Caco-2 (cell line): ENCODE results near the gene NPIPB2. TPM values are rescaled to one million over a fixed set of nuclear protein-coding genes. Genes with fewer than 3 reads are reported as not detected.

Source experiments
- BruUV-seq: library from RNA; stranded (reverse); fragments of 400-500 nt; replicated peaks from 2 replicates; lab custom pipeline; 2021; lab: Mats Ljungman, UMichigan
- CTCF ChIA-PET: fragments of 300-600 bp; sonication (Branson Sonifier 250); formaldehyde crosslinking; loops from one replicate; lab custom pipeline; 2022; ENCODE audit warnings: antibody characterized with exemption; lab: Charles Lee
- POLR2A ChIA-PET: fragments of 300-600 bp; sonication (Branson Sonifier 250); formaldehyde crosslinking; loops from one replicate; lab custom pipeline; 2022; ENCODE audit warnings: antibody characterized with exemption; lab: Charles Lee
- DNase-seq, 2 experiments: peaks; one replicate each; pipeline versions ENCODE4 v3.0.0 to v3.0.0-alpha.2; 2020 to 2022
- H3K27me3 ChIP-seq: replicated peaks from 2 replicates; pipeline ENCODE4 v1.6.0; 2011; ENCODE audit warnings: low read length; ENCODE audit not compliant: control insufficient read depth, insufficient read depth
- H3K36me3 ChIP-seq: 2 replicates; pipeline ENCODE4 v1.5.1; 2011; ENCODE audit warnings: low read length; ENCODE audit not compliant: control insufficient read depth, insufficient read depth
- H3K4me1 ChIP-seq: fragments of 250-450 bp; sonication (Bioruptor Pico); 2 replicates; pipeline ENCODE4 v1.5.1; 2020; ENCODE audit warnings: mild to moderate bottlenecking
- H3K4me3 ChIP-seq: 2 replicates; pipeline ENCODE4 v1.5.1; 2011; ENCODE audit warnings: low read depth, mild to moderate bottlenecking, control low read depth, low read length
- H3K9me3 ChIP-seq: fragments of 250-450 bp; sonication (Bioruptor Pico); 2 replicates; pipeline ENCODE4 v1.5.1; 2020; ENCODE audit warnings: mild to moderate bottlenecking, moderate library complexity
- H3K27ac Mint-ChIP-seq: one replicate; pipeline ENCODE4 v1.8.0; 2022; ENCODE audit warnings: mixed read lengths; ENCODE audit not compliant: unreplicated experiment
- H3K27me3 Mint-ChIP-seq: one replicate; pipeline ENCODE4 v1.8.0; 2022; ENCODE audit warnings: mixed read lengths; ENCODE audit not compliant: insufficient read depth, unreplicated experiment
- H3K36me3 Mint-ChIP-seq: one replicate; pipeline ENCODE4 v1.8.0; 2022; ENCODE audit warnings: mild to moderate bottlenecking, mixed read lengths; ENCODE audit not compliant: insufficient read depth, unreplicated experiment
- H3K4me1 Mint-ChIP-seq: one replicate; pipeline ENCODE4 v1.8.0; 2022; ENCODE audit warnings: low read depth, mixed read lengths; ENCODE audit not compliant: unreplicated experiment
- H3K4me3 Mint-ChIP-seq: one replicate; pipeline ENCODE4 v1.8.0; 2022; ENCODE audit warnings: mild to moderate bottlenecking, moderate library complexity, mixed read lengths; ENCODE audit not compliant: unreplicated experiment
- H3K9me3 Mint-ChIP-seq: one replicate; pipeline ENCODE4 v1.8.0; 2022; ENCODE audit warnings: mixed read lengths; ENCODE audit not compliant: unreplicated experiment
- CTCF ChIP-seq, 2 experiments: fragments of 200-600 bp in 1 of 2; IDR thresholded peaks; 1 replicate in 1 of 2; 2 replicates in 1 of 2; pipeline versions ENCODE4 v1.5.1 to v1.8.0; 2011 to 2022; ENCODE audit warnings: antibody characterized with exemption in 1 of 2, control low read depth in 1 of 2, inconsistent platforms in 1 of 2, low read depth in 1 of 2, low read length in 1 of 2, mild to moderate bottlenecking in 1 of 2, moderate library complexity in 1 of 2; ENCODE audit not compliant: insufficient read depth in 1 of 2, severe bottlenecking in 1 of 2, unreplicated experiment in 1 of 2
- intact Hi-C: fragments of 100-400 bp; cut with micrococcal nuclease; formaldehyde crosslinking; loops from one replicate; pipeline ENCODE4 v1.10.0; 2022; ENCODE audit not compliant: unreplicated experiment
- total RNA-seq: library from RNA; stranded (reverse); gene quantifications from 2 replicates; pipeline ENCODE4 v1.2.3, GENCODE V29; 2022

The NPIPB2 gene
- total RNA-seq, 1 experiment from 2014 or later, result 6.8 TPM

GRCh38 chr16:11979013-11979672 is 37.3 kb upstream of the NPIPB2 start:
- no TSS peak for BruUV-seq
- H3K36me3 Mint-ChIP-seq, result no peaks in the 10 kb centered on the region
- H3K27me3 Mint-ChIP-seq, result no peaks in the 10 kb centered on the region
- peaks cover 16% of the 10 kb centered on the region for H3K4me1 Mint-ChIP-seq
- DNase-seq, result no peak
- Histone ChIP-seq H3K4me3 (no peak overlapping the region), H3K9me3 (no peaks in the 10 kb centered on the region), H3K4me1 (no peaks in the 10 kb centered on the region), H3K27me3 (no peaks in the 10 kb centered on the region), H3K36me3 (no peaks in the 10 kb centered on the region)
- intact Hi-C loops, result loop anchor here (5.0 to 10.0 kb wide), 2 partner anchors 46 to 62 kb away; partner anchors contain the start of gene GSPT1
- no peak overlapping the region for H3K4me3 Mint-ChIP-seq
- no peaks in the 10 kb centered on the region for H3K9me3 Mint-ChIP-seq
- H3K27ac Mint-ChIP-seq, result no peak overlapping the region
- POLR2A ChIA-PET, result no interaction called here
- CTCF ChIA-PET, result no interaction called here
- no peak for TF ChIP-seq CTCF (IDR thresholded peaks at IDR 0.05; ENCODE audit: insufficient read depth in 1 of 2, low read depth in 1 of 2, low read length in 1 of 2, severe bottlenecking in 1 of 2, unreplicated experiment in 1 of 2)

- Mint-ChIP-seq H3K9me3 (no peaks in the 10 kb centered on the region), H3K27me3 (no peaks in the 10 kb centered on the region), H3K36me3 (no peaks in the 10 kb centered on the region), H3K4me3 (peak overlapping the region; percentile 98), H3K4me1 (peaks cover 16% of the 10 kb centered on the region), H3K27ac (no peak overlapping the region)
- no peak overlapping the region for H3K4me3 ChIP-seq
- no peaks in the 10 kb centered on the region for H3K9me3 ChIP-seq
- DNase-seq, result no peak
- TF ChIP-seq CTCF (IDR thresholded peaks at IDR 0.05; ENCODE audit: insufficient read depth in 1 of 2, low read depth in 1 of 2, low read length in 1 of 2, severe bottlenecking in 1 of 2, unreplicated experiment in 1 of 2), result no peak
- ChIA-PET POLR2A (no interaction called here), CTCF (no interaction called here)
- no peaks in the 10 kb centered on the region for H3K36me3 ChIP-seq
- intact Hi-C loops, result loop anchor here (5.0 to 10.0 kb wide), 2 partner anchors 47 to 61 kb away; partner anchors contain the start of gene GSPT1
- no peaks in the 10 kb centered on the region for H3K4me1 ChIP-seq
- TSS peak; percentile 47 for BruUV-seq
- no peaks in the 10 kb centered on the region for H3K27me3 ChIP-seq
Measured at GRCh38 chr16:11978080-11978479, 36.2 kb upstream of the NPIPB2 start.

- Histone ChIP-seq H3K27me3 (no peaks in the 10 kb centered on the region), H3K36me3 (no peaks in the 10 kb centered on the region), H3K9me3 (no peaks in the 10 kb centered on the region), H3K4me1 (no peaks in the 10 kb centered on the region), H3K4me3 (peak overlapping the region; percentile 95)
- no TSS peak for BruUV-seq
- Mint-ChIP-seq H3K4me3 (peak overlapping the region; percentile 98), H3K9me3 (no peaks in the 10 kb centered on the region), H3K27ac (peak overlapping the region; percentile 96), H3K4me1 (peaks cover 16% of the 10 kb centered on the region), H3K27me3 (no peaks in the 10 kb centered on the region), H3K36me3 (no peaks in the 10 kb centered on the region)
- DNase-seq, result no peak
- CTCF ChIA-PET, result interaction anchor here (1.5 kb wide), 1 partner anchor 90 kb away, joined by 9 read pairs; no protein-coding TSS in a partner anchor
- intact Hi-C loops, result loop anchor here (5.0 to 10.0 kb wide), 2 partner anchors 47 to 60 kb away; partner anchors contain the start of gene GSPT1
- POLR2A ChIA-PET, result interaction anchor here (1.0 kb wide), 1 partner anchor 91 kb away, joined by 4 read pairs; no protein-coding TSS in a partner anchor
- TF ChIP-seq CTCF (IDR thresholded peaks at IDR 0.05; ENCODE audit: insufficient read depth in 1 of 2, low read depth in 1 of 2, low read length in 1 of 2, severe bottlenecking in 1 of 2, unreplicated experiment in 1 of 2), result no peak
Measured at GRCh38 chr16:11977376-11978041, 35.7 kb upstream of the NPIPB2 start.
